ENCODE data around the gene LLGL2.
"Not testable (repeated sequence)": the region's sequence is repeated elsewhere in the genome, so short reads cannot be mapped to it uniquely, and the experiment has no call there.

LLGL2 gene, protein sequence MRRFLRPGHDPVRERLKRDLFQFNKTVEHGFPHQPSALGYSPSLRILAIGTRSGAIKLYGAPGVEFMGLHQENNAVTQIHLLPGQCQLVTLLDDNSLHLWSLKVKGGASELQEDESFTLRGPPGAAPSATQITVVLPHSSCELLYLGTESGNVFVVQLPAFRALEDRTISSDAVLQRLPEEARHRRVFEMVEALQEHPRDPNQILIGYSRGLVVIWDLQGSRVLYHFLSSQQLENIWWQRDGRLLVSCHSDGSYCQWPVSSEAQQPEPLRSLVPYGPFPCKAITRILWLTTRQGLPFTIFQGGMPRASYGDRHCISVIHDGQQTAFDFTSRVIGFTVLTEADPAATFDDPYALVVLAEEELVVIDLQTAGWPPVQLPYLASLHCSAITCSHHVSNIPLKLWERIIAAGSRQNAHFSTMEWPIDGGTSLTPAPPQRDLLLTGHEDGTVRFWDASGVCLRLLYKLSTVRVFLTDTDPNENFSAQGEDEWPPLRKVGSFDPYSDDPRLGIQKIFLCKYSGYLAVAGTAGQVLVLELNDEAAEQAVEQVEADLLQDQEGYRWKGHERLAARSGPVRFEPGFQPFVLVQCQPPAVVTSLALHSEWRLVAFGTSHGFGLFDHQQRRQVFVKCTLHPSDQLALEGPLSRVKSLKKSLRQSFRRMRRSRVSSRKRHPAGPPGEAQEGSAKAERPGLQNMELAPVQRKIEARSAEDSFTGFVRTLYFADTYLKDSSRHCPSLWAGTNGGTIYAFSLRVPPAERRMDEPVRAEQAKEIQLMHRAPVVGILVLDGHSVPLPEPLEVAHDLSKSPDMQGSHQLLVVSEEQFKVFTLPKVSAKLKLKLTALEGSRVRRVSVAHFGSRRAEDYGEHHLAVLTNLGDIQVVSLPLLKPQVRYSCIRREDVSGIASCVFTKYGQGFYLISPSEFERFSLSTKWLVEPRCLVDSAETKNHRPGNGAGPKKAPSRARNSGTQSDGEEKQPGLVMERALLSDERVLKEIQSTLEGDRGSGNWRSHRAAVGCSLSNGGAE
- 58.4 to 71.8 (median 60.2) reads per million in 3 donors for total RNA-seq

DNA sequence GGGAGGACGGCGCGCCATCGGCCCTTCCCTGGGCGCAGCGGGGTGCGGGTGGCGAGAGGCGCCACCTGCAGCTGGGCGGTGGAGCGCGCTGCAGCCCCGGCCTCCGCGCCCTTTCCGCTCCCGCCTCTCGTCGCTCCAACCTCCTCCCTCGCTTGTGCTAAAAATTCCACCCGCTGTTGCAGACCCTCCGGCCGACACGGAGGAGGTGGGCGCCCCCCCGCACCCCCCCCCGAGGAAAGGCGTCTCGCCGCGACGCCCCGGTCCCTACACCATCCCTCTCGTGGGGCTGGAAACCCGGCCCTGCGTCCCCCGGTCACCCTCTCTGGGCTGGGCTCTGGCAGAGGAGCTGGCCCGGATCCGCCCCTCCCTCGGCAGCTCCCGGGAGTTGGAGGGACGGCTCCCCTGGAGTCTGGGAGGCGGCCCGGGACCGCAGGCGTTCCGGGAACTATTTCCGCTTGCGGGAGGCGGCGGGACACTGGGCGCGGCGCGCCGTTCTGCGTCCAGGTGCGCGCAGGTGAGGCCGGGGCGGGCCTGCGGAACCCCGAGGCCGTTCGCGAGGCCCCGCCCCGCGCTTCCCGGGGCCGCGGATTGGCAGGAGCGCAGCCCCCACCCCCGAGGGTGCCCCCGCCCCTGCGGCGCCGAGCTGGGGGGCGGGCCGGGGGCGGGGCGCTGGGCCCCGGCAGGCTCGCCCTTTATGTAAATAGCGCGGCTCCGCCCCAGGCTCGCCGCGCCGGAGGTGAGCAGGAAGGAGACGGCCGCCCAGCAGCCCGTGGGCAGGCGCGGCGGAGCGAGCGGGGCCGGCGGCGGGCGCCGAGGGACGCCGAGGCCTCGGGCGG, at the start of gene LLGL2:
Gene LLGL2 (plus strand): TSS at position 728 of the 836 bp plus-strand sequence. CDS start 17,730 bp downstream, outside the sequence.
- peak within 1 kb of the TSS; percentile 71 for H3K4me3 ChIP-seq (ENCODE audit: insufficient read depth, low read depth, low read length, poor library complexity, severe bottlenecking)
- H3K36me3 ChIP-seq (ENCODE audit: control insufficient read depth, insufficient read depth, low read length): peaks cover 14% of the 10 kb centered on the region
- peaks cover 13% of the 10 kb centered on the region for H3K4me1 ChIP-seq (ENCODE audit: control insufficient read depth, insufficient read depth, low read length, poor library complexity, severe bottlenecking)
- H3K27ac ChIP-seq (ENCODE audit: insufficient read depth, low read length, poor library complexity, severe bottlenecking): peak within 1 kb of the TSS; percentile 37
- peak; percentile 77 to 80 (median 78) for DNase-seq
- no peaks in the 10 kb centered on the region for H3K27me3 ChIP-seq (replicated peaks; ENCODE audit: control insufficient read depth, insufficient read depth, low read length, poor library complexity, severe bottlenecking)
- H3K9me3 ChIP-seq (ENCODE audit: control insufficient read depth, low read length): no peaks in the 10 kb centered on the region

DNA sequence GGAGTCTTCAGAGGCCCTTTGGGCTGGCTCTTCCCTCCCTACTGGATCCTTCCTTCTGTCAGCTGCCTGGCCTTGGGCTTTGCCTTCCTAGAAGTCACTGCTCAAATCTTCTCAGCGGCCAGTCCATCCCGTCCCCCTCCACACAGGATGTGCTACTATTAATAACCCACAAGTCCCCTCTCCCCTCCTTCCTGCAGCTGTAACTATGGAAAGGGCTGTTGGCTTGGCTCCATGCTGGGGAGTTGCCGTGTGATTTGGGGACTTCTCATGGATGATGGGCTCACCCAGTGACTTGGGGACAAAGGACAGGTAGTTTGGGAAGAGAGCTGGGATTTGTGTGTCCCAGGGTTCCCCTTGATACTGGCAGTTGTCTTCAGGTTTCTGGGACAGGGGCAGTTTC, 49.6 kb upstream of the LLGL2 start:
- Histone ChIP-seq H3K36me3 (ENCODE audit: control insufficient read depth, insufficient read depth, low read length) (peaks cover 23% of the 10 kb centered on the region), H3K27me3 (replicated peaks; ENCODE audit: control insufficient read depth, insufficient read depth, low read length, poor library complexity, severe bottlenecking) (no peaks in the 10 kb centered on the region), H3K4me3 (ENCODE audit: insufficient read depth, low read depth, low read length, poor library complexity, severe bottlenecking) (no peak overlapping the region), H3K4me1 (ENCODE audit: control insufficient read depth, insufficient read depth, low read length, poor library complexity, severe bottlenecking) (no peaks in the 10 kb centered on the region), H3K27ac (ENCODE audit: insufficient read depth, low read length, poor library complexity, severe bottlenecking) (no peak overlapping the region), H3K9me3 (ENCODE audit: control insufficient read depth, low read length) (no peaks in the 10 kb centered on the region)
- no peak for DNase-seq

DNA sequence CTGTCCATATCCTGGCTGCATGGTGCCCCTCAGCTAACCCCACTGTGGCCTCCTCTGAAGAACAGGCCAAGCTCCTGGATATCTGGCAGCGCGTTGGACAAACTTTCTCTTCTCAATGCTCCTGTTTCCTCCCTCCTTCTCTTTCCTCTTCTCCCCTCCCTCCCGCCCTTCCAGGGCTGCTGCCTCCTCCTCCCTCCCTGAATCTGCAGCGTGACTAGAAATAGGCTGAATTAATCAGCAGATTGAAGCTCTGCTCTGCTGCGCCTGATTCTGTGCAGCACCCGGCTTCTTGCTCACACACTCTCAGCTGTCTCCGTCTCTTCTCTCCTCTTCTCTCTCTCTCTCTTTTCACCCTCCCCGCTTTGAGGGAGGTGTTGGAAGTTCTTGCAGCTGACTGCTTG, 49.2 kb upstream of the LLGL2 start:
- Histone ChIP-seq H3K4me1 (ENCODE audit: control insufficient read depth, insufficient read depth, low read length, poor library complexity, severe bottlenecking) (no peaks in the 10 kb centered on the region), H3K36me3 (ENCODE audit: control insufficient read depth, insufficient read depth, low read length) (peaks cover 23% of the 10 kb centered on the region), H3K27ac (ENCODE audit: insufficient read depth, low read length, poor library complexity, severe bottlenecking) (no peak overlapping the region), H3K4me3 (ENCODE audit: insufficient read depth, low read depth, low read length, poor library complexity, severe bottlenecking) (no peak overlapping the region), H3K27me3 (replicated peaks; ENCODE audit: control insufficient read depth, insufficient read depth, low read length, poor library complexity, severe bottlenecking) (no peaks in the 10 kb centered on the region), H3K9me3 (ENCODE audit: control insufficient read depth, low read length) (no peaks in the 10 kb centered on the region)
- no peak for DNase-seq

DNA sequence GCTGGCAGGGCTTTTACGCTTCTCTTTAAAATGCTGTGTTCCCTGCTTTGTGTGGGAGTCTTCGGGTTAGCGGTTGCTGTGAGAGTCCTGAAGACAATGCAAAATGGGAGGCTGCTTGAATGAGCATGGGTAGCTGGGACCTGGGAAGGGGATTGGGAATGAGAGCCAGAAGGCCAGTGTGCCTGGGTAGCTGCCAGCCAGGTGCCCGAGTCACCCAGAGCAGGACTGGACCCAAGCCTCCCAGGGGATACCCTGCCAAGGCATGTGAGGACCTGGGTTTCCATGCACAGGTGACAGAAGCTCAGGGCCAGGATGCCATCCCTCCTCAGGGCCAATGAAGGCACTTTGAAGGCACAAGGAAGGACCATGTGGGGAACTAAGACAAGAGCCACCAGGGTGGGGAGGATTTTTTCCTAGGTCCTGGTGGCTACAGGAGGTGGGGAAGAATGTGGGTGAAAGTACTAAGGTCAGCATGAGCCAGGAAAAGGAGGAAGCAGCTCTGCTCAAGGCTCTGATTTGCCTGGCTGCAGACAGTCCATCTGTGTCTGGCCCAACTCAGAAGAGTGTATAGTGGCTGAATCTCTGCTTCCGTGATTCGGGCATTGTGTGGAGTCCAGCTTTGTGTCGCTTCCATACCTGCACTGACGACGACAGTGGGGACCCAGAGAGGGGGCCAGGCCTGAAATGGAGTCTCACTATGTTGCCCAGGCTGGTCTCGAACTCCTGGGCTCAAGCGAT, 48.6 kb upstream of the LLGL2 start:
- no peaks in the 10 kb centered on the region for H3K9me3 ChIP-seq (ENCODE audit: control insufficient read depth, low read length)
- H3K4me3 ChIP-seq (ENCODE audit: insufficient read depth, low read depth, low read length, poor library complexity, severe bottlenecking): no peak overlapping the region
- H3K36me3 ChIP-seq (ENCODE audit: control insufficient read depth, insufficient read depth, low read length): peaks cover 22% of the 10 kb centered on the region
- H3K27me3 ChIP-seq (replicated peaks; ENCODE audit: control insufficient read depth, insufficient read depth, low read length, poor library complexity, severe bottlenecking): no peaks in the 10 kb centered on the region
- DNase-seq: no peak
- H3K4me1 ChIP-seq (ENCODE audit: control insufficient read depth, insufficient read depth, low read length, poor library complexity, severe bottlenecking): no peaks in the 10 kb centered on the region
- no peak overlapping the region for H3K27ac ChIP-seq (ENCODE audit: insufficient read depth, low read length, poor library complexity, severe bottlenecking)

DNA sequence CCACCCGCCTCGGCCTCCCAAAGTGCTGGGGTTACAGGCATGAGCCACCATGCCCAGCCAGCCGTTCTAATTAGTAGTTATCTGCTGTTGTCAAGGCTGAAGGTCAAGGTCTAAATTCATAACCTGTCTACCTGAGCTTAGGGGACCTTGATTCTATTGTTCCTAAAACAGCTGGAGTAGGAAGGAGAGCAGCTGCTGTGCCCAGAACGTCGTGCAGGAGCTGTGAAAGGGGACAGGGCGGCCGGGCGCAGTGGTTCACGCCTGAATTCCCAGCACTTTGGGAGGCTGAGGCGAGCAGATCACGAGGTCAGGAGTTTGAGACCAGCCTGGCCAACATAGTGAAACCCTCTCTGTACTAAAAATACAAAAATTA, 48.0 kb upstream of the LLGL2 start:
- not testable (repeated sequence) for H3K27ac ChIP-seq (ENCODE audit: insufficient read depth, low read length, poor library complexity, severe bottlenecking); H3K4me1 ChIP-seq (ENCODE audit: control insufficient read depth, insufficient read depth, low read length, poor library complexity, severe bottlenecking); H3K27me3 ChIP-seq (replicated peaks; ENCODE audit: control insufficient read depth, insufficient read depth, low read length, poor library complexity, severe bottlenecking); H3K9me3 ChIP-seq (ENCODE audit: control insufficient read depth, low read length); DNase-seq; H3K4me3 ChIP-seq (ENCODE audit: insufficient read depth, low read depth, low read length, poor library complexity, severe bottlenecking)
- peaks cover 16% of the 10 kb centered on the region for H3K36me3 ChIP-seq (ENCODE audit: control insufficient read depth, insufficient read depth, low read length)

DNA sequence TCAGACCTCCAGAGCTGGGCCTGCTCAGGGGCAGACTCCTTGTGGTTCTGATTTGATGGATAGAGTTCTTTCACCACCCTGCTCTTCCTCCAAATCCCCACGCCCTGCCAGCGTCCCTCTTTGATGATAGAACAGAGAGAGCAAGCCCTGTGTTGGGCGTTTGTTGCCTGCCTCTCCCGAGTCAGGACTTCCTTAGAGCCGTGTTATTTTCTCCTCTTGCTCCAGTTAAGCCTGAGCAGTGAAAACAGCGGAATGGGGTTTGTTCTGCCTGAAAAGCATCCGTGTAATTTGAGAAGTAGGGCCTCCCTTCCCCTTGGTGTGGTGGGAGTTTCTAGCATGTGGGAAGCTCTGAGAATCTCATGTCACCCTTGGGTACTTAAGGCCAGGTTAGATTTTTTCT, 47.0 kb upstream of the LLGL2 start:
- Histone ChIP-seq H3K27ac (ENCODE audit: insufficient read depth, low read length, poor library complexity, severe bottlenecking) (no peak overlapping the region), H3K9me3 (ENCODE audit: control insufficient read depth, low read length) (no peaks in the 10 kb centered on the region), H3K4me3 (ENCODE audit: insufficient read depth, low read depth, low read length, poor library complexity, severe bottlenecking) (no peak overlapping the region), H3K4me1 (ENCODE audit: control insufficient read depth, insufficient read depth, low read length, poor library complexity, severe bottlenecking) (no peaks in the 10 kb centered on the region), H3K27me3 (replicated peaks; ENCODE audit: control insufficient read depth, insufficient read depth, low read length, poor library complexity, severe bottlenecking) (no peaks in the 10 kb centered on the region), H3K36me3 (ENCODE audit: control insufficient read depth, insufficient read depth, low read length) (peaks cover 9% of the 10 kb centered on the region)
- DNase-seq: no peak

DNA sequence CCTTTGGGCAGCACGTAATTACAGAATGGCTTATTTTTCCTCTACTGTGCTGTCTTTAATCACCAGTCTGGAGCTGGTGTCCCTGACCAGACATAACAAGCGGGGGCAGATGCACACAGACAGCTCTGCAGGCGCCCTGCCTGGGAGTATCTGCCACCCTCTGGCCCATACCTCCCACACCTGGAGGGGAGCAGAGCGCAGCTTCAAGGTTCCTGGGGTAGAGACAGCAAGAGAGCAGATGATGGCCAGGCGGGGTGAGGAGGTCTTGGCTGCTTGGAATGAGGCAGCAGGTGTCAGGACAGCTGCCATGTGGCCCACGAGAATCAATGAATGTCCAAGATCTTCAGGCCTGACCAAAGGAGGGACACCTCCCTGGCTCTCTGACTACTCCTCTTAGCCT, 45.2 kb upstream of the LLGL2 start:
- Histone ChIP-seq H3K36me3 (ENCODE audit: control insufficient read depth, insufficient read depth, low read length) (peaks cover 4% of the 10 kb centered on the region), H3K27me3 (replicated peaks; ENCODE audit: control insufficient read depth, insufficient read depth, low read length, poor library complexity, severe bottlenecking) (no peaks in the 10 kb centered on the region), H3K4me1 (ENCODE audit: control insufficient read depth, insufficient read depth, low read length, poor library complexity, severe bottlenecking) (no peaks in the 10 kb centered on the region), H3K27ac (ENCODE audit: insufficient read depth, low read length, poor library complexity, severe bottlenecking) (no peak overlapping the region), H3K9me3 (ENCODE audit: control insufficient read depth, low read length) (no peaks in the 10 kb centered on the region), H3K4me3 (ENCODE audit: insufficient read depth, low read depth, low read length, poor library complexity, severe bottlenecking) (no peak overlapping the region)
- DNase-seq: no peak

DNA sequence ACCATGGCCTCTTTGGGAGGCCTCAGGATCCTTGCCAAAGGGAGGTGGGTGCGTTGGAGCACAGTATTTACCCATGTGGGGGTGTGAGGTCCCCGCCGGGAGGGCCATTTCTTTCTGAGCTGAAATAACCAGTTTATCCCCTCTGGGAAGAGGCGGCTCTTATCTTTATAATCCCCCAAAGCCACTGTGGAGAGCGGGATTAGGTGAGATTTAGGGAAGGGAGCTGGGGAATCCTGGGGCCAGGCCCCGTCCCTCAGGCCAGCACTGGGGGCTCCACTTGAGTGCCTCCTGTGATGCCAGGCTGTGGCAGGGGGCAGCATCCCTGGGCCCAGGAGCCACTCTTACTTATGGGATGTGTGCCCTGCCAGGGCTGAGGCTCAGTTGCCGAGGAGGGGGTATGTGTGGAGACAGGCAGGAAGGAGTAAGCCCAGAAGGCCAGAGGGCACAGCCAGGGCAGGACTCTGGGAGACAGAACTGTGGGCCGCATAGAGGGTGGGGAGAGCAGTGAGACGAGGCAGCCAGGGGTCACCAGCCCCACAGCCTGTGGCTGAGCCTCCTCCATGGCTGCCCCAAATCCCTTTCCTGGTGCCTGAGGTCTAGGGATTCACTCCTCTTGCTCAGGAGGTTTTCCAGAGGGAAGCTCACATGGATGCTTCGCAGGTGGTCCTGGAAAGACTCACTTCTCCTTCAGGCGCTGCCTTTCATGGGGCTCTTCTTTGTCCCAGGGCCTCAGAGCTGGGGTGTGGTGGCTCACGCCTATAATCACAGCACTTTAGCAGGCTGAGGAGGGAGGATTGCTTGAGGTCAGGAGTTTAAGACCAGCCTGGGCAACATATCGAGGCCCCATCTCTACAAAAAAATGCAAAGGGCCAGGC, 44.1 kb upstream of the LLGL2 start:
- Histone ChIP-seq H3K4me1 (ENCODE audit: control insufficient read depth, insufficient read depth, low read length, poor library complexity, severe bottlenecking) (no peaks in the 10 kb centered on the region), H3K36me3 (ENCODE audit: control insufficient read depth, insufficient read depth, low read length) (peaks cover 4% of the 10 kb centered on the region), H3K9me3 (ENCODE audit: control insufficient read depth, low read length) (no peaks in the 10 kb centered on the region), H3K27ac (ENCODE audit: insufficient read depth, low read length, poor library complexity, severe bottlenecking) (no peak overlapping the region), H3K4me3 (ENCODE audit: insufficient read depth, low read depth, low read length, poor library complexity, severe bottlenecking) (no peak overlapping the region), H3K27me3 (replicated peaks; ENCODE audit: control insufficient read depth, insufficient read depth, low read length, poor library complexity, severe bottlenecking) (no peaks in the 10 kb centered on the region)
- no peak for DNase-seq

Measured in effector memory CD4-positive, alpha-beta T cell (primary cell).